ENCODE data around the gene TRIP10. TPM values are rescaled to one million over a fixed set of nuclear protein-coding genes. Genes with fewer than 3 reads are reported as not detected.
"Not testable (repeated sequence)": the region's sequence is repeated elsewhere in the genome, so short reads cannot be mapped to it uniquely, and the experiment has no call there.

Gene TRIP10
- total and polyA plus RNA-seq, 2 of the 4 experiments (the other 2 are of a cell fraction), result 39.1 to 47.0 TPM

DNA sequence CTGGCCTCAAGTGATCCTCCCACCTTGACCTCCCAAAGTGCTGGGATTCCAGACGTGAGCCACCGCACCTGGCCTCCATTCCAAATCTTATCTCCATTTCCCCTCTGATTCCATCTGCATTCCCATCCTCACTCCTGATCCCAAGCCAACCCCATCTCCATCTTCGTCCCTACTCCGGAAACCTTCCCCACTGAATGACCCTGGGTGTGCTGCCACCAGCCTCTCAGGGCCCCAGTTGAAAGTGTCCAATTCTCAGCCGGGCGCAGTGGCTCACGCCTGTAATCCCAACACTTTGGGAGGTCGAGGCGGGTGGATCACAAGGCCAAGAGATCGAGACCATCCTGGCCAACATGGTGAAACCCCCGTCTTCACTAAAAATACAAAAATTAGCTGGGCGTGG is 30.6 kb upstream of the TRIP10 start:
- H2BK5ac ChIP-seq (ENCODE audit: low read depth, low read length, poor library complexity, severe bottlenecking); H3K9me3 ChIP-seq (ENCODE audit: control insufficient read depth, insufficient read depth, low read length); H3K4ac ChIP-seq (ENCODE audit: low read depth, low read length); H2BK20ac ChIP-seq (ENCODE audit: low read depth, low read length); H2AK5ac ChIP-seq (ENCODE audit: low read depth, low read length); H3K18ac ChIP-seq (ENCODE audit: low read depth, low read length); H3K14ac ChIP-seq (replicated peaks; ENCODE audit: low read depth, low read length); H3K79me1 ChIP-seq (ENCODE audit: low read depth in 1 of 2, low read length in 2 of 2); H3K4me2 ChIP-seq (ENCODE audit: low read depth, low read length); dilution Hi-C loops (cut with HindIII; ENCODE audit: low sequenced_read_pairs, unreplicated experiment); H4K20me1 ChIP-seq (ENCODE audit: insufficient read depth, low read length); H3K27ac ChIP-seq (ENCODE audit: insufficient read depth, low read length); H4K8ac ChIP-seq (ENCODE audit: low read depth in 2 of 2, low read length in 2 of 2); BruUV-seq (replicated peaks); DNase-seq; in situ Hi-C loops (cut with MboI; ENCODE audit: low sequenced_read_pairs); H2BK15ac ChIP-seq (ENCODE audit: low read depth, low read length); H3K4me3 ChIP-seq (ENCODE audit: insufficient read depth, low read depth, low read length); H3K9me1 ChIP-seq (ENCODE audit: insufficient read depth, low read length); POLR2A ChIA-PET (ENCODE audit: unreplicated experiment); H3K4me1 ChIP-seq (ENCODE audit: control insufficient read depth, insufficient read depth, low read length); H4K91ac ChIP-seq (ENCODE audit: insufficient read depth, low read depth, low read length); H3K56ac ChIP-seq (ENCODE audit: extremely low read depth, insufficient read depth, low read length); H3K23ac ChIP-seq (ENCODE audit: low read depth, low read length); H2BK120ac ChIP-seq (ENCODE audit: low read depth, low read length); H2AFZ ChIP-seq (replicated peaks; ENCODE audit: low read length, poor library complexity); intact Hi-C loops (cut with micrococcal nuclease); H3K36me3 ChIP-seq (ENCODE audit: control insufficient read depth, insufficient read depth, low read length); H4K5ac ChIP-seq (ENCODE audit: low read depth, low read length); H3K27me3 ChIP-seq (ENCODE audit: control insufficient read depth, insufficient read depth, low read length); ATAC-seq (ENCODE audit: low read depth); CTCF ChIA-PET; H3K9ac ChIP-seq (ENCODE audit: low read depth, low read length); H2AK9ac ChIP-seq (replicated peaks; ENCODE audit: low read depth, low read length, poor library complexity): not testable (repeated sequence)
- 75% methylated on average over 2 of the region's 12 CpGs; no CpG with 5 or more reads in 1 of the 2 experiments for WGBS, 2 experiments (ENCODE audit: extremely low coverage in 2 of 2, insufficient read length in 1 of 2)
